A549 (cell line): ENCODE data around the gene TMEM39A. TPM values are rescaled to one million over a fixed set of nuclear protein-coding genes. Genes with fewer than 3 reads are reported as not detected.
A peak's percentile ranks its signal among the peaks of the same experiment; 100 is the strongest.

Source experiments
- ATAC-seq, 2 experiments: fragments of 200-7000 bp in 1 of 2; fragments of >200 bp in 1 of 2; cut with Nextera tagmentation in 1 of 2; cut with Tn5 transposase in 1 of 2; 3 replicates each; pipeline versions ENCODE4 v1.8.0 to v1.9.1; 2018 to 2020; ENCODE audit warnings: mild to moderate bottlenecking in 1 of 2, moderate library complexity in 1 of 2
- CTCF ChIA-PET: fragments of 300-600 bp; sonication (Branson Sonifier 250); formaldehyde crosslinking; extraction: SDS; loops from one replicate; lab custom pipeline; 2021; ENCODE audit warnings: antibody characterized with exemption, inconsistent platforms; lab: Yijun Ruan, JAX
- POLR2A ChIA-PET: fragments of 350-600 bp; formaldehyde crosslinking; extraction: SDS; loops from one replicate; lab custom pipeline; 2021; ENCODE audit warnings: antibody characterized with exemption, inconsistent platforms; lab: Yijun Ruan, JAX
- DNase-seq, 2 experiments: peaks; one replicate each; pipeline versions ENCODE4 v3.0.0 to v3.0.0-alpha.2; 2011 to 2016; ENCODE audit warnings: low read depth in 1 of 2, low spot score in 1 of 2
- FAIRE-seq: peaks from 2 replicates; lab custom pipeline; 2011; peaks lifted over from hg19 to GRCh38; lab: Jason Lieb, UNC
- H3K27ac ChIP-seq, 2 experiments: fragments of >200 bp; sonication (Bioruptor Twin); formaldehyde crosslinking; 3 replicates each; pipeline ENCODE4 v1.5.1; 2016 to 2017
- H3K4me1 ChIP-seq: fragments of >200 bp; sonication (Bioruptor Twin); formaldehyde crosslinking; 3 replicates; pipeline ENCODE4 v1.6.1; 2016
- H3K4me2 ChIP-seq: fragments of >200 bp; sonication (Bioruptor Twin); formaldehyde crosslinking; 3 replicates; pipeline ENCODE4 v1.6.1; 2016
- H3K4me3 ChIP-seq: fragments of >200 bp; sonication (Bioruptor Twin); formaldehyde crosslinking; 3 replicates; pipeline ENCODE4 v1.5.1; 2016
- H3K9me3 ChIP-seq: fragments of >200 bp; sonication (Bioruptor Twin); formaldehyde crosslinking; 3 replicates; pipeline ENCODE4 v1.6.1; 2016
- BHLHE40 ChIP-seq: IDR thresholded peaks from 2 replicates; pipeline ENCODE4 v1.6.1; 2012; ENCODE audit warnings: low read depth, low read length, inconsistent platforms
- CBX8 ChIP-seq: fragments of 200-600 bp; sonication (generic); IDR thresholded peaks from 2 replicates; pipeline ENCODE4 v1.6.1; 2016
- CHD2 ChIP-seq: fragments of 150-350 bp; IDR thresholded peaks from 2 replicates; pipeline ENCODE4 v1.6.1; 2014; ENCODE audit warnings: low read length; ENCODE audit not compliant: partially characterized antibody
- EHMT2 ChIP-seq: fragments of 200-600 bp; sonication (generic); IDR thresholded peaks from 2 replicates; pipeline ENCODE4 v1.6.1; 2016; ENCODE audit warnings: antibody characterized with exemption, low read depth, mild to moderate bottlenecking, moderate library complexity
- ELK1 ChIP-seq: fragments of 150-350 bp; IDR thresholded peaks from 2 replicates; pipeline ENCODE4 v1.6.1; 2014; ENCODE audit warnings: low read depth, mild to moderate bottlenecking, low read length
- EP300 ChIP-seq, 2 experiments: fragments of >200 bp; sonication (Bioruptor Twin); formaldehyde crosslinking; IDR thresholded peaks; 2 replicates in 1 of 2; 3 replicates in 1 of 2; pipeline ENCODE4 v1.6.1; 2016 to 2017
- GATA3 ChIP-seq: IDR thresholded peaks from 2 replicates; pipeline ENCODE4 v1.6.1; 2012; ENCODE audit warnings: borderline replicate concordance
- HDAC2 ChIP-seq: fragments of 200-600 bp; sonication (generic); IDR thresholded peaks from 2 replicates; pipeline ENCODE4 v1.6.1; 2016
- HES2 ChIP-seq: fragments of >200 bp; sonication (Bioruptor Twin); formaldehyde crosslinking; IDR thresholded peaks from 2 replicates; pipeline ENCODE4 v1.6.1; 2016
- HEYL ChIP-seq: fragments of 250-450 bp; sonication (Bioruptor Pico); IDR thresholded peaks from 2 replicates; pipeline ENCODE4 v1.8.0; 2021; ENCODE audit warnings: mild to moderate bottlenecking, moderate library complexity
- HOXA7 ChIP-seq: fragments of 250-450 bp; sonication (Bioruptor Pico); IDR thresholded peaks from 2 replicates; pipeline ENCODE4 v1.5.0; 2020; ENCODE audit warnings: mild to moderate bottlenecking, moderate library complexity
- HOXB5 ChIP-seq: fragments of 250-450 bp; sonication (Bioruptor Pico); IDR thresholded peaks from 2 replicates; pipeline ENCODE4 v1.5.0; 2020; ENCODE audit warnings: mild to moderate bottlenecking, moderate library complexity
- JUN ChIP-seq, 2 experiments: fragments of >200 bp; sonication (Bioruptor Twin); formaldehyde crosslinking; IDR thresholded peaks; 2 replicates in 1 of 2; 3 replicates in 1 of 2; pipeline ENCODE4 v1.6.1; 2016 to 2017
- JUNB ChIP-seq: fragments of >200 bp; sonication (Bioruptor Twin); formaldehyde crosslinking; IDR thresholded peaks from 2 replicates; pipeline ENCODE4 v1.6.1; 2016
- MAFK ChIP-seq: fragments of 450-650 bp; IDR thresholded peaks from 2 replicates; pipeline ENCODE4 v1.6.1; 2014; ENCODE audit not compliant: partially characterized antibody
- NPAS2 ChIP-seq: fragments of 250-450 bp; sonication (Bioruptor Pico); IDR thresholded peaks from 2 replicates; pipeline ENCODE4 v1.8.0; 2022; ENCODE audit warnings: mild to moderate bottlenecking, moderate library complexity, borderline replicate concordance
- NR3C1 ChIP-seq: fragments of >200 bp; sonication (Bioruptor Twin); formaldehyde crosslinking; IDR thresholded peaks from 3 replicates; pipeline ENCODE4 v1.6.1; 2017
- PHF8 ChIP-seq: fragments of 200-600 bp; sonication (generic); IDR thresholded peaks from 2 replicates; pipeline ENCODE4 v1.6.1; 2016; ENCODE audit warnings: low read depth, mild to moderate bottlenecking, antibody characterized with exemption, moderate library complexity, borderline replicate concordance
- POLR2A ChIP-seq: IDR thresholded peaks from 2 replicates; pipeline ENCODE4 v1.6.1; 2012; ENCODE audit warnings: mild to moderate bottlenecking, low read length
- POLR2AphosphoS2 ChIP-seq: conservative IDR thresholded peaks from 2 replicates; pipeline ENCODE4 v1.6.1; 2012; ENCODE audit warnings: low read length, improper control_type of control experiment, inconsistent platforms
- RCOR1 ChIP-seq: fragments of 150-350 bp; IDR thresholded peaks from 2 replicates; pipeline ENCODE4 v1.6.1; 2014; ENCODE audit warnings: antibody characterized with exemption, low read length, low read depth
- RFX5 ChIP-seq: fragments of 450-650 bp; IDR thresholded peaks from 2 replicates; pipeline ENCODE4 v1.7.1; 2014; ENCODE audit warnings: antibody characterized with exemption, mild to moderate bottlenecking, moderate library complexity
- SMC3 ChIP-seq: fragments of >200 bp; sonication (Bioruptor Twin); formaldehyde crosslinking; IDR thresholded peaks from 3 replicates; pipeline ENCODE4 v1.6.1; 2018; ENCODE audit warnings: inconsistent platforms
- ZC3H11A ChIP-seq: fragments of 450-650 bp; IDR thresholded peaks from 2 replicates; pipeline ENCODE4 v1.6.1; 2014; ENCODE audit warnings: antibody characterized with exemption, mild to moderate bottlenecking
- ZNF302 ChIP-seq: fragments of 250-450 bp; sonication (Bioruptor Pico); IDR thresholded peaks from 2 replicates; pipeline ENCODE4 v1.9.0; 2021; ENCODE audit warnings: inconsistent platforms, mild to moderate bottlenecking, moderate library complexity
- ZSCAN20 ChIP-seq: fragments of 250-450 bp; sonication (Bioruptor Pico); IDR thresholded peaks from 2 replicates; pipeline ENCODE4 v1.8.0; 2022; ENCODE audit warnings: mild to moderate bottlenecking, moderate library complexity
- WGBS: methylation state at CpG from one replicate; pipeline ENCODE4 v1.1.6; 2017; ENCODE audit errors: missing lambda C conversion rate; 5-methylcytosine and 5-hydroxymethylcytosine counted together
- polyA plus RNA-seq, 4 experiments: library from polyadenylated mRNA; depleted of rRNA in 3 of 4; stranded (reverse); fragments of >200 nt; fragmentation: RNase III in 1 of 4; extraction: RNeasy Plus Mini Kit Qiagen cat#74134 plus additional on column Dnase treatment in 1 of 4; gene quantifications; 2 replicates in 3 of 4; 3 replicates in 1 of 4; pipeline ENCODE4 v1.2.3, GENCODE V29; 2011 to 2017
- TF ChIP-seq, protein P1 (sequence below): fragments of >200 bp; sonication (Bioruptor Twin); formaldehyde crosslinking; IDR thresholded peaks from 3 replicates; pipeline ENCODE4 v1.5.1; 2016
- TF ChIP-seq, protein P2 (sequence below): fragments of 250-450 bp; sonication (Bioruptor Pico); IDR thresholded peaks from 2 replicates; pipeline ENCODE4 v1.5.0; 2020; ENCODE audit warnings: low read depth, mild to moderate bottlenecking, moderate library complexity

TMEM39A gene
- polyA plus RNA-seq, 2 of the 4 experiments (the other 2 are of a cell fraction): 16.9 to 21.9 TPM

DNA sequence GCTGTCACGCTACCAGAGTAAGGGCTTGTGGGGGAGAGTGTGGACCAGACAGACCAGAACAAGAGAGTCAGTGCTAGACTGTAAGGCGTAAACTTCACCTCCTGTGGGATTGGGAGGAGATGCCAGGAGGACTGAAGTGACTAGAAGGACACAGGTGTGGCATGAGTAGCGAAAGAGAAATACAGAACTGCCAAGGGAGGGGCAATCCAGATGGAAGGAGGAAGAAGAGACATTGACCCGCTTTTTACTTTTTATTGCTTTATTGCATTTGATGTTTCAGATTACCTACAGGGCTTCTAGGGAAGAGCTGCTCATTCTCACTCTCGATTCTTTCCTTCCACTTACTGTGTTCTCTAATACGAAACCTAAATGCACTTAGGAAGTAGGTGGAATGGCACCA is 7.5 kb upstream of the TMEM39A start:
- H3K9me3 ChIP-seq: no peaks in the 10 kb centered on the region
- no peak overlapping the region for H3K27ac ChIP-seq
- H3K4me3 ChIP-seq: no peak overlapping the region
- TF ChIP-seq JUNB (no peak), POLR2A (no peak), BHLHE40 (no peak), EHMT2 (no peak), NPAS2 (CRISPR knock-in tag) (no peak), RCOR1 (no peak), ZC3H11A (no peak), CBX8 (no peak), HEYL (CRISPR knock-in tag) (no peak), ELK1 (no peak), RFX5 (no peak), EP300 (IDR thresholded peaks at IDR 0.05) (no peak), HOXA7 (CRISPR knock-in tag) (no peak), NR3C1 (no peak), ZSCAN20 (CRISPR knock-in tag) (no peak)
- TF ChIP-seq, protein P1, sequence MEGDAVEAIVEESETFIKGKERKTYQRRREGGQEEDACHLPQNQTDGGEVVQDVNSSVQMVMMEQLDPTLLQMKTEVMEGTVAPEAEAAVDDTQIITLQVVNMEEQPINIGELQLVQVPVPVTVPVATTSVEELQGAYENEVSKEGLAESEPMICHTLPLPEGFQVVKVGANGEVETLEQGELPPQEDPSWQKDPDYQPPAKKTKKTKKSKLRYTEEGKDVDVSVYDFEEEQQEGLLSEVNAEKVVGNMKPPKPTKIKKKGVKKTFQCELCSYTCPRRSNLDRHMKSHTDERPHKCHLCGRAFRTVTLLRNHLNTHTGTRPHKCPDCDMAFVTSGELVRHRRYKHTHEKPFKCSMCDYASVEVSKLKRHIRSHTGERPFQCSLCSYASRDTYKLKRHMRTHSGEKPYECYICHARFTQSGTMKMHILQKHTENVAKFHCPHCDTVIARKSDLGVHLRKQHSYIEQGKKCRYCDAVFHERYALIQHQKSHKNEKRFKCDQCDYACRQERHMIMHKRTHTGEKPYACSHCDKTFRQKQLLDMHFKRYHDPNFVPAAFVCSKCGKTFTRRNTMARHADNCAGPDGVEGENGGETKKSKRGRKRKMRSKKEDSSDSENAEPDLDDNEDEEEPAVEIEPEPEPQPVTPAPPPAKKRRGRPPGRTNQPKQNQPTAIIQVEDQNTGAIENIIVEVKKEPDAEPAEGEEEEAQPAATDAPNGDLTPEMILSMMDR: no peak
- TF ChIP-seq, protein P2, sequence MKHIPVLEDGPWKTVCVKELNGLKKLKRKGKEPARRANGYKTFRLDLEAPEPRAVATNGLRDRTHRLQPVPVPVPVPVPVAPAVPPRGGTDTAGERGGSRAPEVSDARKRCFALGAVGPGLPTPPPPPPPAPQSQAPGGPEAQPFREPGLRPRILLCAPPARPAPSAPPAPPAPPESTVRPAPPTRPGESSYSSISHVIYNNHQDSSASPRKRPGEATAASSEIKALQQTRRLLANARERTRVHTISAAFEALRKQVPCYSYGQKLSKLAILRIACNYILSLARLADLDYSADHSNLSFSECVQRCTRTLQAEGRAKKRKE: no peak
- CTCF ChIA-PET: interaction anchor here (1.1 kb wide), 1 partner anchor 197 kb away, joined by 3 read pairs; no protein-coding TSS in a partner anchor
- peaks cover 10% of the 10 kb centered on the region for H3K4me1 ChIP-seq
- DNase-seq (no peak), FAIRE-seq (no peak), ATAC-seq (no peak)
- WGBS: 91% methylated on average over 6 of the region's 6 CpGs
- H3K4me2 ChIP-seq: no peak overlapping the region
- POLR2A ChIA-PET: interaction anchor here (4.4 kb wide), 1 partner anchor 27 kb away, joined by 22 read pairs; the partner anchor contains the start of gene TIMMDC1

DNA sequence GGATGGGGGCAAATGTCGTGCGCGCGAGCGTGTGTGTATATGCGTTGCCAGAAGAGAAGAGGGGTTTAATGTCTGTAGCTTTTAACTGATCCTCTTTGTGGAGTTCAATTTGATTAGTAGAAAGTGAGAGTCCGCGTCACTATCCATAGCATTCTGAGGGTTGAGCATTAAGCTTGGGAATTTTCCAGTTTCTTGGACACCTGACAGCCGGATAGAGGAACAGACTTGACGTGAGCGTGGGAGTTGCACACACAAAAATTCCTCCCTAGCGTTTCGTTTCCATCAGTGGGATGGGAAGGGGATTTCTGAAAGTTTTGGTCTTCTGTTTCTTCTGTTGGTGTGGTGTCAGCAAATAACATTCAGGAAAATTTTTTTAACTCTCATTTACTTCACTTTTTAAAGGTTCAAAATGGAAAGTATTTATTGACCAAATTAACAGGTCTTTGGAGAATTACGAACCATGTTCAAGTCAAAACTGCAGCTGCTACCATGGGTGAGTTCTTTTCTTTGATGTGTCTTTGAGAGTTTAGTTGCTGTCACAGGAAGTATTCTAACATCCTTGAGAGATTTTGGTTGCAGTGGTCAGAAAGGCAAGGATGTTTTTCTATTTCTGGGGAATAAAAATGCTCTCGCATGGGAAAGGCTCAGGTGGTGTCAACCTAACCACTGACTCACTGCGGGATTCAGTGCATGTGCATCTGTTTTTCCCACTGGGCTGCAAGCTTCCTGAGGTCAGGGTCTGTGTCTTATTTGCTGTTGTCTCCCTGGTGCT is 6.2 kb upstream of the TMEM39A start:
- H3K27ac ChIP-seq: peak overlapping the region; percentile 90 to 96
- ATAC-seq: peak; percentile 15 to 29; a peak in 4 of 6 replicates
- POLR2A ChIA-PET: interaction anchor here (4.4 kb wide), 1 partner anchor 29 kb away, joined by 22 read pairs; the partner anchor contains the start of gene TIMMDC1

More for the DNA sequence above, 6.2 kb upstream of the TMEM39A start:
- TF ChIP-seq HES2 (no peak), POLR2AphosphoS2 (no peak), SMC3 (no peak), MAFK (no peak), RCOR1 (no peak), GATA3 (no peak), ZC3H11A (no peak), EHMT2 (no peak), HDAC2 (no peak), NR3C1 (no peak), HOXB5 (CRISPR knock-in tag) (no peak), CHD2 (no peak), NPAS2 (CRISPR knock-in tag) (no peak), ZNF302 (CRISPR knock-in tag) (no peak), PHF8 (no peak), JUN (IDR thresholded peaks at IDR 0.05) (no peak), EP300 (IDR thresholded peaks at IDR 0.05) (no peak)
- Histone ChIP-seq H3K4me3 (peak overlapping the region; percentile 76), H3K4me2 (peak overlapping the region; percentile 81), H3K9me3 (no peaks in the 10 kb centered on the region), H3K4me1 (peaks cover 10% of the 10 kb centered on the region)
- no peak for DNase-seq
- FAIRE-seq: no peak
- WGBS: 20% methylated on average over 16 of the region's 16 CpGs
- CTCF ChIA-PET: interaction anchor here (0.6 to 1.2 kb wide), 5 partner anchors 26 to 880 kb away, joined by 3 to 4 read pairs (median 3); partner anchors contain the start of gene TIMMDC1
